Nephron (organoid): ENCODE measurements around the gene TTC1.
"Not testable (repeated sequence)": the region's sequence is repeated elsewhere in the genome, so short reads cannot be mapped to it uniquely, and the experiment has no call there.

Source experiments
- H3K27ac Mint-ChIP-seq, 3 experiments: 2 replicates each; pipeline ENCODE4 v1.8.0; 2020; ENCODE audit warnings: mixed read lengths in 3 of 3, mild to moderate bottlenecking in 2 of 3, moderate library complexity in 1 of 3
- H3K27me3 Mint-ChIP-seq: 2 replicates; pipeline ENCODE4 v1.8.0; 2021; ENCODE audit warnings: low read depth, mild to moderate bottlenecking, moderate library complexity, mixed read lengths
- H3K36me3 Mint-ChIP-seq: 2 replicates; pipeline ENCODE4 v1.8.0; 2020; ENCODE audit warnings: low read depth, mixed read lengths
- H3K4me1 Mint-ChIP-seq: 2 replicates; pipeline ENCODE4 v1.8.0; 2020; ENCODE audit warnings: mixed read lengths
- H3K4me3 Mint-ChIP-seq, 3 experiments: 2 replicates each; pipeline ENCODE4 v1.8.0; 2020; ENCODE audit warnings: mild to moderate bottlenecking in 3 of 3, mixed read lengths in 3 of 3, moderate library complexity in 2 of 3
- H3K9me3 Mint-ChIP-seq: 2 replicates; pipeline ENCODE4 v1.8.0; 2020; ENCODE audit warnings: mixed read lengths
- CTCF ChIP-seq, 3 experiments: fragments of 200-600 bp; sonication (generic); IDR thresholded peaks; one replicate each; pipeline ENCODE4 v1.5.0; 2021; ENCODE audit warnings: antibody characterized with exemption in 3 of 3; ENCODE audit not compliant: unreplicated experiment in 3 of 3

The TTC1 gene

GRCh38 chr5:160008877-160009590, at the start of gene TTC1:
Gene TTC1, plus strand, starts transcription at chr5:160009139. Its CDS starts 1,390 bp downstream, at chr5:160010529.
- peaks cover 27% of the 10 kb centered on the region for H3K4me1 Mint-ChIP-seq
- H3K4me3 Mint-ChIP-seq: peak within 1 kb of the TSS; percentile 93 to 95 (median 94)
- peak within 1 kb of the TSS; percentile 81 to 93 (median 93) for H3K27ac Mint-ChIP-seq
- no peaks in the 10 kb centered on the region for H3K27me3 Mint-ChIP-seq
- no peak for TF ChIP-seq CTCF (IDR thresholded peaks at IDR 0.05; ENCODE audit: unreplicated experiment in 3 of 3)
- no peaks in the 10 kb centered on the region for H3K9me3 Mint-ChIP-seq
- peaks cover 15% of the 10 kb centered on the region for H3K36me3 Mint-ChIP-seq

- no peak for TF ChIP-seq CTCF (IDR thresholded peaks at IDR 0.05; ENCODE audit: unreplicated experiment in 3 of 3)
- Mint-ChIP-seq H3K27ac (no peak overlapping the region), H3K27me3 (peaks cover 32% of the 10 kb centered on the region)
Measured at GRCh38 chr5:159961176-159962160, 47.5 kb upstream of the TTC1 start.

GRCh38 chr5:159962214-159962613, 46.7 kb upstream of the TTC1 start:
- no peak overlapping the region for H3K27ac Mint-ChIP-seq
- no peaks in the 10 kb centered on the region for H3K36me3 Mint-ChIP-seq
- H3K27me3 Mint-ChIP-seq: peaks cover 39% of the 10 kb centered on the region
- no peak overlapping the region for H3K4me3 Mint-ChIP-seq
- no peaks in the 10 kb centered on the region for H3K9me3 Mint-ChIP-seq
- TF ChIP-seq CTCF (IDR thresholded peaks at IDR 0.05; ENCODE audit: unreplicated experiment in 3 of 3): no peak
- no peaks in the 10 kb centered on the region for H3K4me1 Mint-ChIP-seq

More at GRCh38 chr5:159961176-159962160, 47.5 kb upstream of the TTC1 start:
- Mint-ChIP-seq H3K36me3 (no peaks in the 10 kb centered on the region), H3K4me1 (no peaks in the 10 kb centered on the region), H3K9me3 (no peaks in the 10 kb centered on the region), H3K4me3 (no peak overlapping the region)

GRCh38 chr5:159963935-159964334, 45.0 kb upstream of the TTC1 start:
- H3K9me3 Mint-ChIP-seq: no peaks in the 10 kb centered on the region
- no peak overlapping the region for H3K4me3 Mint-ChIP-seq
- no peak for TF ChIP-seq CTCF (IDR thresholded peaks at IDR 0.05; ENCODE audit: unreplicated experiment in 3 of 3)
- H3K27ac Mint-ChIP-seq: no peak overlapping the region
- H3K27me3 Mint-ChIP-seq: peaks cover 57% of the 10 kb centered on the region
- no peaks in the 10 kb centered on the region for H3K4me1 Mint-ChIP-seq
- H3K36me3 Mint-ChIP-seq: no peaks in the 10 kb centered on the region

- peaks cover 69% of the 10 kb centered on the region for H3K27me3 Mint-ChIP-seq
- H3K4me1 Mint-ChIP-seq: no peaks in the 10 kb centered on the region
- TF ChIP-seq CTCF (IDR thresholded peaks at IDR 0.05; ENCODE audit: unreplicated experiment in 3 of 3): peak; percentile 70 to 75 (median 71)
- H3K27ac Mint-ChIP-seq: no peak overlapping the region
- no peaks in the 10 kb centered on the region for H3K36me3 Mint-ChIP-seq
- H3K9me3 Mint-ChIP-seq: no peaks in the 10 kb centered on the region
- no peak overlapping the region for H3K4me3 Mint-ChIP-seq
Measured at GRCh38 chr5:159965031-159965837, 43.7 kb upstream of the TTC1 start.

GRCh38 chr5:159965838-159966128, 43.2 kb upstream of the TTC1 start:
- H3K27ac Mint-ChIP-seq, H3K36me3 Mint-ChIP-seq, H3K9me3 Mint-ChIP-seq, H3K4me1 Mint-ChIP-seq, H3K4me3 Mint-ChIP-seq: not testable (repeated sequence)
- H3K27me3 Mint-ChIP-seq: peaks cover 74% of the 10 kb centered on the region
